ENCODE data around the gene CAMK1D.
"Not testable (repeated sequence)": the region's sequence is repeated elsewhere in the genome, so short reads cannot be mapped to it uniquely, and the experiment has no call there.

CAMK1D gene

DNA sequence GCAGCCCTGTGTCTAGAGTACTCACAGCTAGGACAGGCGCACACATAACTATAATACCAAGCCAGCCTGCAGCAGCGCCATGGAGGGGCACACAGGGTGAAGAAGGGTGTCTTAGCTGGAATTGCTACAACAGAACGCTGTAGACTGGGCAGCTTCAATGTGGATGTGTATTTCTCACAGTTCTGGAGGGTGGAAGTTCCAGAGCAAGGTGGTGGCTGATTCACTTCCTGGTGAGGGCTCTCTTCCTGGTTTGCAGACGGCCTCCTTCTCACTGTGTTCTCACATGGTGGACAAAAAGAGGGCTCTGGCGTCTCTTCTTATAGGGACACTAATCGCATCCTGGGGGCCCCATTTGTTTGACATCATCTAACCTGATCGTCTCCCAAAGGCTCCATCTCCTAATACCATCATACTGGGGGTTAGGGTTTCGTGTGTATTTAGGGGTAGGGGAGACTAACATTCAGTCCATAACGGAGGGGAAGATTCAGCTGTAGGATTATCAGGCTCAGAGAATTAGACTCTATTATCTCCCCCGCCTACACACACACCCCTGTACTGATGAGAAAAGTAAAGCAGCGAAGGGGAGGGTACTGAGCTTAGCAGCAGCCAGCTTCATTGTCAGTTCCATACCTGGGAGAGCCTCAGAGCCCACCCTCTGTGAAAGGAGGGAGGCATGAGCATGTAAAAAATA is 363.1 kb downstream of the CAMK1D start:
- TF ChIP-seq, protein P1, sequence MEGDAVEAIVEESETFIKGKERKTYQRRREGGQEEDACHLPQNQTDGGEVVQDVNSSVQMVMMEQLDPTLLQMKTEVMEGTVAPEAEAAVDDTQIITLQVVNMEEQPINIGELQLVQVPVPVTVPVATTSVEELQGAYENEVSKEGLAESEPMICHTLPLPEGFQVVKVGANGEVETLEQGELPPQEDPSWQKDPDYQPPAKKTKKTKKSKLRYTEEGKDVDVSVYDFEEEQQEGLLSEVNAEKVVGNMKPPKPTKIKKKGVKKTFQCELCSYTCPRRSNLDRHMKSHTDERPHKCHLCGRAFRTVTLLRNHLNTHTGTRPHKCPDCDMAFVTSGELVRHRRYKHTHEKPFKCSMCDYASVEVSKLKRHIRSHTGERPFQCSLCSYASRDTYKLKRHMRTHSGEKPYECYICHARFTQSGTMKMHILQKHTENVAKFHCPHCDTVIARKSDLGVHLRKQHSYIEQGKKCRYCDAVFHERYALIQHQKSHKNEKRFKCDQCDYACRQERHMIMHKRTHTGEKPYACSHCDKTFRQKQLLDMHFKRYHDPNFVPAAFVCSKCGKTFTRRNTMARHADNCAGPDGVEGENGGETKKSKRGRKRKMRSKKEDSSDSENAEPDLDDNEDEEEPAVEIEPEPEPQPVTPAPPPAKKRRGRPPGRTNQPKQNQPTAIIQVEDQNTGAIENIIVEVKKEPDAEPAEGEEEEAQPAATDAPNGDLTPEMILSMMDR (IDR thresholded peaks at IDR 0.05; ENCODE audit: low read depth, low read length, missing control alignments), result no peak
- no peak overlapping the region for H3K4me3 ChIP-seq (ENCODE audit: low read depth, low read length)
- DNase-seq (ENCODE audit: low read depth), result no peak
- in situ Hi-C loops (cut with HindIII; ENCODE audit: low sequenced_read_pairs), result no loop called here

- in situ Hi-C loops (cut with HindIII; ENCODE audit: low sequenced_read_pairs); DNase-seq (ENCODE audit: low read depth); H3K4me3 ChIP-seq (ENCODE audit: low read depth, low read length): not testable (repeated sequence)
Measured at GRCh38 chr10:12712984-12713316, 363.6 kb downstream of the CAMK1D start.

- no peak for DNase-seq (ENCODE audit: low read depth)
- no peak overlapping the region for H3K4me3 ChIP-seq (ENCODE audit: low read depth, low read length)
- in situ Hi-C loops (cut with HindIII; ENCODE audit: low sequenced_read_pairs), result no loop called here
Measured at GRCh38 chr10:12716042-12716441, 366.7 kb downstream of the CAMK1D start.

GRCh38 chr10:12717981-12718707 is 368.8 kb downstream of the CAMK1D start:
- no peak overlapping the region for H3K4me3 ChIP-seq (ENCODE audit: low read depth, low read length)
- in situ Hi-C loops (cut with HindIII; ENCODE audit: low sequenced_read_pairs), result no loop called here
- TF ChIP-seq, protein P1 (IDR thresholded peaks at IDR 0.05; ENCODE audit: low read depth, low read length, missing control alignments), result peak; percentile 30
- no peak for DNase-seq (ENCODE audit: low read depth)

More at GRCh38 chr10:12716042-12716441, 366.7 kb downstream of the CAMK1D start:
- TF ChIP-seq, protein P1 (IDR thresholded peaks at IDR 0.05; ENCODE audit: low read depth, low read length, missing control alignments), result no peak

- DNase-seq (ENCODE audit: low read depth), result no peak
- TF ChIP-seq, protein P1 (IDR thresholded peaks at IDR 0.05; ENCODE audit: low read depth, low read length, missing control alignments), result no peak
- in situ Hi-C loops (cut with HindIII; ENCODE audit: low sequenced_read_pairs), result no loop called here
- H3K4me3 ChIP-seq (ENCODE audit: low read depth, low read length), result no peak overlapping the region
Measured at GRCh38 chr10:12719365-12719764, 370.0 kb downstream of the CAMK1D start.

GRCh38 chr10:12720217-12720981 is 371.1 kb downstream of the CAMK1D start:
- TF ChIP-seq, protein P1 (IDR thresholded peaks at IDR 0.05; ENCODE audit: low read depth, low read length, missing control alignments), result no peak
- in situ Hi-C loops (cut with HindIII; ENCODE audit: low sequenced_read_pairs), result no loop called here
- no peak overlapping the region for H3K4me3 ChIP-seq (ENCODE audit: low read depth, low read length)
- DNase-seq (ENCODE audit: low read depth), result peak; percentile 75

Measured in astrocyte of the cerebellum (primary cell).